ENCODE results near the gene MAJIN. TPM values are rescaled to one million over a fixed set of nuclear protein-coding genes. Genes with fewer than 3 reads are reported as not detected.

The MAJIN gene
- total RNA-seq, 2 donors from 2014 or later, result 1.1 TPM; not detected in 1

- no peak overlapping the region for H3K4me3 Mint-ChIP-seq
- no peaks in the 10 kb centered on the region for H3K9me3 Mint-ChIP-seq
- H3K4me1 Mint-ChIP-seq, result peaks cover 5% of the 10 kb centered on the region
- no peak for ATAC-seq (replicated peaks)
- H3K27ac Mint-ChIP-seq, result no peak overlapping the region
- no peaks in the 10 kb centered on the region for H3K36me3 Mint-ChIP-seq (ENCODE audit: low read depth)
- no peaks in the 10 kb centered on the region for H3K27me3 Mint-ChIP-seq
Measured at GRCh38 chr11:64891215-64891848, 80.6 kb downstream of the MAJIN start.

DNA sequence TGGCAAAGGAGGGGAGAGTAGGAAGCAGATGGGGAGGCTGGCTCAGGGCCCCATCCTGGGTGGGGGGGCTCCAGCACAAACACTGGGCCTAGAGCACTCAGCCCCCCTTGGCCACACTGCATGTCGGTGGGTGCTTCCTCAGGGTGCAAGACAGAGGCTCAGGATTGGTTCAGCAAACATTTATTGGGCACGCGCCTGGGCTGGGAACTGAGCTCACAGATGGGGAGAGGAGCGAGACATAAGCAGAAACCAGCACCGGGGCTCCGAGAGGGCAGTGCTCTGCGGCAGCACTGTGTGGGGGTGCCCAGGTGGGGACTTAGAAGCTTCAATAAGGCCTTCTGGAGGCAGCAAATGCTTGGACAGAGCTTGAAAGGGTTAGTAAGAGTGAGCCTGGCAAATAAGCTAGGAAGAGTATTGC is 81.4 kb downstream of the MAJIN start:
- Mint-ChIP-seq H3K27ac (no peak overlapping the region), H3K27me3 (no peaks in the 10 kb centered on the region), H3K4me3 (no peak overlapping the region), H3K9me3 (no peaks in the 10 kb centered on the region), H3K4me1 (peaks cover 13% of the 10 kb centered on the region), H3K36me3 (ENCODE audit: low read depth) (no peaks in the 10 kb centered on the region)
- ATAC-seq (replicated peaks), result no peak

DNA sequence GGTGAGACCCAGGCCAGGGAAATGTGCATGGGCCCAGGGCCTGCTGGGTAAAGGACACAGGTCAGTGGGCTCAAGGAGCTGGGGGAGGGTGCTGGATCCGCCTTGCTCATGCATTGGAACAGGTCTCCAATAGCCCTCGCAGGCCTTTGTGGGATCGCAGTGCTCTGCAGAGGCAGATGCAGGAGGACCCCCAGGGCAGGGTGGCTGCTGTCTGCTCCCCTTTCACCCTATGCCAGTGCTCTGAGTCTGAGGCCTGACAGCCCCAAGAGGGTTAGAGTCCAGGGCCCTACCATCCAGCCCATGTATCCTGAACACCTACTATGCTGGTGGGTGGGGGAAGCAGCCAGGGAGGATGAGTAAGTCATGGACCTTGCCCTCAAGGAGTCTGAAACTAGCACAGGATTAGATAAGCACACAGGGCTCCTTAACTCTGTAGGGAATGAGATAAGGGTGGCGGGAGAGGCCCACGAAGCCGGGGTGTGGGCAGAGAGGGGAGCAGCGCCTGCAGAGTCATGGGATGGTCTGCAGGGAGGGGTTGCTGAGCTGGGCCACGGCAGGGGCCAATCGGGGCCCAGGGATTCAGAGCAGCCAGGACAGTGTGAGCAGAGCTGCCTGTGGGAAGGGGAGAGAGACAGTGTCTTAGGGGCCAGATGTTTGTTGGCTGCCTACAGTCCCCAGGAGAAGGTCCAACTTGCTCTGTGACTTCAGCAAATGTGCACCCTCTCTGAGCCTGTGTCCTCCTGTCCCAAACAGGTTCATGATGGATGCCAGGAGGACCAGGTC is 83.0 kb downstream of the MAJIN start:
- Mint-ChIP-seq H3K36me3 (ENCODE audit: low read depth) (no peaks in the 10 kb centered on the region), H3K9me3 (no peaks in the 10 kb centered on the region), H3K27me3 (no peaks in the 10 kb centered on the region), H3K27ac (no peak overlapping the region), H3K4me1 (peaks cover 18% of the 10 kb centered on the region), H3K4me3 (no peak overlapping the region)
- peak; percentile 12 for ATAC-seq (replicated peaks)

GRCh38 chr11:64888406-64888728 is 83.5 kb downstream of the MAJIN start:
- ATAC-seq (replicated peaks), result no peak
- Mint-ChIP-seq H3K27me3 (no peaks in the 10 kb centered on the region), H3K4me1 (peaks cover 18% of the 10 kb centered on the region), H3K36me3 (ENCODE audit: low read depth) (no peaks in the 10 kb centered on the region), H3K4me3 (peak overlapping the region; percentile 74), H3K27ac (peak overlapping the region; percentile 71), H3K9me3 (no peaks in the 10 kb centered on the region)

Other genes starting within 250 kb of the MAJIN start
- gene NRXN2, start 248.9 kb downstream of the MAJIN start, total RNA-seq, result 1 to 10 TPM in 1 of 2 donors, under 1 TPM in 1; 0.11 to 1.2 TPM
- 10 to 100 TPM; 11.0 to 21.6 TPM for gene RASGRP2, start 228.0 kb downstream of the MAJIN start, total RNA-seq
- 1 to 10 TPM; 4.0 to 4.7 TPM for gene PYGM, start 212.1 kb downstream of the MAJIN start, total RNA-seq
- 100 to 1,000 TPM; 316 to 397 TPM for gene SF1, start 193.6 kb downstream of the MAJIN start, total RNA-seq
- 10 to 100 TPM; 65.9 to 82.5 TPM for gene MAP4K2, start 168.9 kb downstream of the MAJIN start, total RNA-seq
- gene MEN1, start 161.6 kb downstream of the MAJIN start, total RNA-seq, result 10 to 100 TPM; 17.9 to 28.2 TPM
- gene CDC42BPG, start 127.5 kb downstream of the MAJIN start, total RNA-seq, result under 1 TPM; 0.37 to 0.71 TPM
- gene EHD1, start 93.5 kb downstream of the MAJIN start, total RNA-seq, result 100 to 1,000 TPM in 1 of 2 donors, 10 to 100 TPM in 1; 96.5 to 107 TPM
- gene ATG2A, start 54.9 kb downstream of the MAJIN start, total RNA-seq, result 10 to 100 TPM; 20.9 to 23.1 TPM
- gene PPP2R5B, start 47.4 kb downstream of the MAJIN start, total RNA-seq, result 10 to 100 TPM; 14.6 to 43.0 TPM
- gene GPHA2, start 36.2 kb downstream of the MAJIN start, total RNA-seq, result under 1 TPM in 1 of 2 donors, not detected in 1; 0.43 TPM
- under 1 TPM; 0.28 to 0.37 TPM for gene BATF2, start 24.9 kb upstream of the MAJIN start, total RNA-seq
- gene ARL2, start 42.1 kb upstream of the MAJIN start, total RNA-seq, result 10 to 100 TPM; 60.4 to 90.5 TPM
- 10 to 100 TPM; 13.5 to 14.4 TPM for gene SNX15, start 55.3 kb upstream of the MAJIN start, total RNA-seq
- gene SAC3D1, start 69.1 kb upstream of the MAJIN start, total RNA-seq, result 10 to 100 TPM; 12.3 to 20.1 TPM
- gene NAALADL1, start 86.4 kb upstream of the MAJIN start, total RNA-seq, result 10 to 100 TPM; 11.2 to 12.6 TPM
- gene CDCA5, start 111.9 kb upstream of the MAJIN start, total RNA-seq, result 100 to 1,000 TPM in 1 of 2 donors, 10 to 100 TPM in 1; 99.5 to 127 TPM
- gene ZFPL1, start 112.1 kb upstream of the MAJIN start, total RNA-seq, result 10 to 100 TPM; 25.2 to 36.3 TPM
- 10 to 100 TPM; 71.8 to 80.6 TPM for gene VPS51, start 124.1 kb upstream of the MAJIN start, total RNA-seq
- 10 to 100 TPM; 19.7 to 20.1 TPM for gene TM7SF2, start 139.8 kb upstream of the MAJIN start, total RNA-seq
- 10 to 100 TPM in 1 of 2 donors, 1 to 10 TPM in 1; 6.3 to 10.0 TPM for gene ZNHIT2, start 145.6 kb upstream of the MAJIN start, total RNA-seq
- gene FAU, start 150.0 kb upstream of the MAJIN start, total RNA-seq, result 100 to 1,000 TPM; 929 to 948 TPM
- gene MRPL49, start 150.2 kb upstream of the MAJIN start, total RNA-seq, result 10 to 100 TPM; 61.7 to 87.7 TPM
- 10 to 100 TPM; 28.9 to 30.8 TPM for gene SYVN1, start 162.4 kb upstream of the MAJIN start, total RNA-seq
- not detected for gene SPDYC, start 198.1 kb upstream of the MAJIN start, total RNA-seq
- 100 to 1,000 TPM; 143 to 150 TPM for gene CAPN1, start 209.8 kb upstream of the MAJIN start, total RNA-seq

Measured in activated T-helper 17 cell treated with anti-CD3 and anti-CD28 coated beads, Interleukin-2, amount 50 U/mL, for 72 hours (primary cell).